Measurements from ENCODE around the gene TMEM97.
"Not testable (repeated sequence)": the region's sequence is repeated elsewhere in the genome, so short reads cannot be mapped to it uniquely, and the experiment has no call there.

The TMEM97 gene

GRCh38 chr17:28318759-28319597 lies at the start of gene TMEM97:
TSS of gene TMEM97 (plus strand) at chr17:28319200. CDS start at chr17:28319240, 40 bp downstream.
- DNase-seq (ENCODE audit: low spot score): peak; percentile 96

GRCh38 chr17:28270055-28270454 lies 48.9 kb upstream of the TMEM97 start:
- no peak for DNase-seq (ENCODE audit: low spot score)

DNA sequence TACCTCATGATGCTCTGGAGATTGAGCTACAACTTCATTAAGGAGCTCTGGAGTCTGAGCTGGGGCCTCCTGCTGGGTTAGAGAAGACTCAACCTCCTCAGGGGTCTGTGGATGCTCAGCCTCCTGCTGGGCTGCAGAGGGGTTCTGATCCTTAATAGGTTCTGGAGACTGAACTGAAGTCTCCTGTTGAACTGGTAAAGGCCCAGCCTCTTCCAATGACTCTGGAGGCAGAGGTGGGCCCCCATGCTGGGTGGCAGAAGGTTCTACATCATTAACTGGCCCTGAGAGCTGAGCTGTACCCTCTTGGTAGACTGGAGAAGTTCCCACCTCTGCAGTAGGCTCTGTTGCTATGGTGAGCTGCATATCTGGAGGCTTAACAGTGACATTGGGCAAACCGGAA lies 48.1 kb upstream of the TMEM97 start:
- no peak for DNase-seq (ENCODE audit: low spot score)

DNA sequence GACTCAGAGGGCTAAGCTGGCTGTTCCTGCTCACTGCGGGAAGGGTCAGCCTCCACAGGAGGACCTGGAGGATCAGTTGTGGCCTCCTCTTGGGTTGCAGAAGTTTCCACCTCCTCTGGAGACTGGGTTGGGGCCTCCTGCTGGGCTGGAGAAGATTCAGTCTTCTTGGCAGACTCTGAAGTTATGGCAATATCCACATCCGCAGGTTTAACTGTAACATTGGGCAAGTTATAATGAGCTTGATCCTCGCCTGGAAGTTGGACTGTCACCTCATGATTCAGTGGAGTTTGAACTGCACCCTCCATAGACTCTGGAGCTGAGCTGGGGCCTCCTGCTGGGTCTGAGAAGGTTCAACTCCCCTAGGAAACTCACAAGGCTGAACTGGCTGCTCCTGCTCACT lies 47.6 kb upstream of the TMEM97 start:
- DNase-seq (ENCODE audit: low spot score): no peak

DNA sequence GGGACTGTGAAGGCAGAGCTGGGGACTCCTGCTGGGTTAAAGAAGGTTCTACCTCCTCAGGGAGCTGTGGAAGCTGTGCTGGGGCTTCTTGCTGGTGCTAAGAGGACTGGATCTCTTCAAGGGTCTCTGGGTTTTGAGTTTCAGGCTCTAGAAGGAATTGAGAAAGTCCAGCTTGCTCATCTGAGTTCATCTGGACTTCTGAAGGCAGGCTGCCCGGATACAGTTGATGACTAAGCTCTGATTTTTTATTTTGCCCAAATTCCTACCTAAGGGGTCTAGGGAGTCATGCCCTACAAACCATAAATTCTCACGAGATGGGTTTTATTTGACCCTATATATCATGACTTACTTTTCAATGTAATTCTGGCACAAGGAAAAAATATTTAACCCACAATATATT lies 46.8 kb upstream of the TMEM97 start:
- DNase-seq (ENCODE audit: low spot score): no peak

DNA sequence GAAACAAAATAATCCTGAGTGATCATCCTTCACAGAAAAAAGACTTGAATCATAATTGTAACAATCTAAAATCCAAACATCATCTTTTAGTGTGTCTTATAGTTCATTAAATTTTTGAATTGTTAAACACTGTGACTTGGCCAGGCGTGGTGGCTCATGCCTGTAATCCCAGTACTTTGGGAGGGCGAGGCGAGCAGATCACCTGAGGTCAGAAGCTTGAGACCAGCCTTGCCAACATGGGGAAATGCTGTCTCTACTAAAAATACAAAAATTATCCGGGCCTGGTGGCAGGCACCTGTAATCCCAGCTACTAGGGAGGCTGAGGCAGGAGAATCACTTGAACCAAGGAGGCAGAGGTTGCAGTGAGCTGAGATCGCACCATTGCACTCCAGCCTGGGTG lies 45.7 kb upstream of the TMEM97 start:
- DNase-seq (ENCODE audit: low spot score): not testable (repeated sequence)

- no peak for DNase-seq (ENCODE audit: low spot score)
Measured at GRCh38 chr17:28274591-28275265, 44.3 kb upstream of the TMEM97 start.

DNA sequence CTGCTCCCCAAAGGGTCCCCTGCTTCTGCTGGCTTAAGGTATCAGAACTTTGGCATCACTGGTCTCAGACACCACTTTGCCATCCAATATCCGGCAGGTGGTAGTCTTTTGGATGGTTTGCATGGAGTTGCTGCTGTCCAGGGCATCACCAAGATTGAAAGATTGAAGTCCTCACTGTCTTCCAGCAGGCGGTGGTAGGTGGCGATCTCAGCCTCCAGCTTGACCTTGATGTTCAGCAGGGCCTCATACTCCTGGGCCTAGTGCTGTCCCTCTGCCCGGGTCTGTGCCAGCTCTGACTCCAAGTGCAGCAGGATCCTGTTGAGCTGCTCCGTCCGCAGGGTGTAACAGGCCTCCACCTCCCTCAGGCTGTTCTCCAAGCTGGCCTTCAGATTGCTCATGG lies 43.0 kb upstream of the TMEM97 start:
- DNase-seq (ENCODE audit: low spot score): no peak

- DNase-seq (ENCODE audit: low spot score): no peak
Measured at GRCh38 chr17:28279411-28279810, 39.6 kb upstream of the TMEM97 start.

- DNase-seq (ENCODE audit: low spot score): no peak
Measured at GRCh38 chr17:28280826-28281225, 38.2 kb upstream of the TMEM97 start.

- no peak for DNase-seq (ENCODE audit: low spot score)
Measured at GRCh38 chr17:28282596-28282995, 36.4 kb upstream of the TMEM97 start.

- no peak for DNase-seq (ENCODE audit: low spot score)
Measured at GRCh38 chr17:28285965-28286364, 33.0 kb upstream of the TMEM97 start.

GRCh38 chr17:28290703-28291102 lies 28.3 kb upstream of the TMEM97 start:
- no peak for DNase-seq (ENCODE audit: low spot score)

GRCh38 chr17:28291780-28292330 lies 27.1 kb upstream of the TMEM97 start:
- DNase-seq (ENCODE audit: low spot score): no peak

DNA sequence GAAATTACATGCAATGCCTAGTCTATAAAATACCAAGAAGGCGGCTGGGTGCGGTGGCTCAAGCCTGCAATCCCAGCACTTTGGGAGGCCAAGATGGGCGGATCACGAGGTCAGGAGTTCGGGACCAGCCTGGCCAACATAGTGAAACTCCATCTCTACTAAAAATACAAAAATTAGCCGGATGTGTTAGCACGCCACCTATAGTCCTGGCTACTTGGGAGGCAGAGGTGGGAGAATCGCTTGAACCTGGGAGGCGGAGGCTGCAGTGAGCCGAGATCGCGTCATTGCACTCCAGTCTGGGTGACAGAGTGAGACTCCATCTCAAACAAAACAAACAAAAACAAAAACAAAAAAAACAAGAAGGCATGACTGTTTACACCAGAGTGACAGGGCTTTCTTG lies 26.1 kb upstream of the TMEM97 start:
- DNase-seq (ENCODE audit: low spot score): not testable (repeated sequence)

GRCh38 chr17:28293994-28294393 lies 25.0 kb upstream of the TMEM97 start:
- DNase-seq (ENCODE audit: low spot score): no peak

DNA sequence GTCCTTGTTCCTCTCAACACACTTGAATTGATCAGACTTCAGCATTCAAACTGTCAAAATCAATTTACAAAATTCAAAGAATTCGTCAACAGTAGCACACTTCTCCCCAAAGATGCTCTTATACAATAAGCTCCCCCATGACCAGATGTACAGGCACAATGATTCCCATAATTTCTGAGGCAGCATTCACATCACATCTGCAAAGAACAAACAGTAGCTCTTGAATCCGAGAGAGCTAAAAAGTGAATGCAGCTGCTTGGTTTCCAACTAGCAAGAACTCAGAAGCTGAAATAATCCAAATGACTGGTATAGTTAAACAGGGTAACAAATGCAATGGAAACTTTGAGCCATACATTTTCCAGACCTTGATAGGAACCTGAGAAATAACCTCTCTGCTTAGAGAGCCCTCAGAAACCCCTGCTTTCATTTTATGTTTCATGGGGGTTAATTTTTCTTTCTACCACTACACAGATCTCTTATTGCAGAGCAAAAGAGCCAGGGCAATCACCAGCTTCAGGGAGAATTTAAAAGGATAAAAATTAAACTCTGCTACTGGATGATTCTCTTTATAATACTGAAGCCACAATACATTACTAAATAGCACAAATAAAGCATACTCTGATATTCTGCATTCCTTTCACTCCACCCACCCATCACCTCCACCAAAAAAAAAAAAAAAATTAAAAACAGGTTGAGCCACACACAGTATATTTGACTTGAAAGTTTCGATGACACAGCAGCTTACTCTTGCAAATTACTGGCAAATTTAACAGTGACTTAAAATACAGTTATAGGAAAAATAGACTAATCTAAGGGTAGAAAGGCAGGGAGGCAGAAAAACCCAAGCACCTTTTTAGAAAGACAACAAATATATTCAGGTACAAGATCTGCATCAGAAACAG lies 23.1 kb upstream of the TMEM97 start:
- DNase-seq (ENCODE audit: low spot score): peak; percentile 27

GRCh38 chr17:28298449-28298848 lies 20.6 kb upstream of the TMEM97 start:
- DNase-seq (ENCODE audit: low spot score): no peak

- DNase-seq (ENCODE audit: low spot score): no peak
Measured at GRCh38 chr17:28306954-28307401, 12.0 kb upstream of the TMEM97 start.

GRCh38 chr17:28313841-28314240 lies 5.2 kb upstream of the TMEM97 start:
- DNase-seq (ENCODE audit: low spot score): no peak

- DNase-seq (ENCODE audit: low spot score): no peak
Measured at GRCh38 chr17:28315846-28316705, 2.9 kb upstream of the TMEM97 start.

Measured in globus pallidus (tissue), 1 donor.